Gastrocnemius medialis (tissue), 4 donors: ENCODE data around the gene LIPA.

Source experiments
- CTCF ChIP-seq, 5 experiments: fragments of 450-650 bp in 3 of 5; fragments of 200-600 bp in 2 of 5; sonication (generic) in 2 of 5; IDR thresholded peaks in 4 of 5; conservative IDR thresholded peaks in 1 of 5; 1 replicate in 4 of 5; 2 replicates in 1 of 5; pipeline ENCODE4 v1.5.1; 2016 to 2019; ENCODE audit warnings: antibody characterized with exemption in 5 of 5, mild to moderate bottlenecking in 3 of 5, moderate library complexity in 3 of 5
- POLR2A ChIP-seq, 2 donors: fragments of 450-650 bp; IDR thresholded peaks; one replicate each; pipeline ENCODE4 v1.6.1; 2017; ENCODE audit warnings: antibody characterized with exemption in 2 of 2, mild to moderate bottlenecking in 2 of 2, moderate library complexity in 2 of 2

GRCh38 chr10:89204621-89205185, 46.9 kb downstream of the LIPA start:
- TF ChIP-seq CTCF (IDR thresholded peaks at IDR 0.05 in 4 of 5, conservative IDR thresholded peaks at IDR 0.05 in 1 of 5) (no peak), POLR2A (IDR thresholded peaks at IDR 0.05) (no peak)
